ENCODE results near the gene JPH3.

DNA sequence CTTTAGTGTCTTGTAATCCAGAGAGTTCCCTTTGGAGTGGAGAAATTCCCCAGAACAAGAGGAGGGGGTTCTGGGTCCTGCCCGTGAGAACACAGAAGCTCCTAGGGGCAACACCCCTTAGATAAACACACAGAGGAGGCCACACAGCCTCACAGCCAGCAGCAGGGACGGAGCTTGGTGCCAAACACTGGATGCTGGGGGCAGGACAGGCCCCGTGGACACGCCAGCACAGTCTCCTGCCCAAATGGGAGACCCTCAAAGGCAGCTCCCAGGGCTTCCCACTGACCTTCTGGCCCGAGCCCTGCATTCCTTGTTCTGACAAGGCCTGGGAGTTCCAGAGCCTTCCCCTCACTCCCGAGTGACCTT is 31.8 kb upstream of the JPH3 start:
- TF ChIP-seq, protein P1, sequence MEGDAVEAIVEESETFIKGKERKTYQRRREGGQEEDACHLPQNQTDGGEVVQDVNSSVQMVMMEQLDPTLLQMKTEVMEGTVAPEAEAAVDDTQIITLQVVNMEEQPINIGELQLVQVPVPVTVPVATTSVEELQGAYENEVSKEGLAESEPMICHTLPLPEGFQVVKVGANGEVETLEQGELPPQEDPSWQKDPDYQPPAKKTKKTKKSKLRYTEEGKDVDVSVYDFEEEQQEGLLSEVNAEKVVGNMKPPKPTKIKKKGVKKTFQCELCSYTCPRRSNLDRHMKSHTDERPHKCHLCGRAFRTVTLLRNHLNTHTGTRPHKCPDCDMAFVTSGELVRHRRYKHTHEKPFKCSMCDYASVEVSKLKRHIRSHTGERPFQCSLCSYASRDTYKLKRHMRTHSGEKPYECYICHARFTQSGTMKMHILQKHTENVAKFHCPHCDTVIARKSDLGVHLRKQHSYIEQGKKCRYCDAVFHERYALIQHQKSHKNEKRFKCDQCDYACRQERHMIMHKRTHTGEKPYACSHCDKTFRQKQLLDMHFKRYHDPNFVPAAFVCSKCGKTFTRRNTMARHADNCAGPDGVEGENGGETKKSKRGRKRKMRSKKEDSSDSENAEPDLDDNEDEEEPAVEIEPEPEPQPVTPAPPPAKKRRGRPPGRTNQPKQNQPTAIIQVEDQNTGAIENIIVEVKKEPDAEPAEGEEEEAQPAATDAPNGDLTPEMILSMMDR (IDR thresholded peaks at IDR 0.05): no peak
- TF ChIP-seq POLR2A (IDR thresholded peaks at IDR 0.05) (no peak), EP300 (IDR thresholded peaks at IDR 0.05) (no peak), POLR2AphosphoS5 (IDR thresholded peaks at IDR 0.05) (no peak)

All from gastroesophageal sphincter (tissue), 3 donors.